Keratinocyte (primary cell): ENCODE data around the gene HELLS. TPM values are rescaled to one million over a fixed set of nuclear protein-coding genes. Genes with fewer than 3 reads are reported as not detected.

ENCODE experiments used
- DNase-seq: peaks from one replicate; pipeline ENCODE4 v3.0.0-alpha.2; 2011; ENCODE audit warnings: low read depth, missing footprints, low spot score
- FAIRE-seq: peaks from 2 replicates; lab custom pipeline; 2011; peaks lifted over from hg19 to GRCh38; lab: Jason Lieb, UNC
- H2AFZ ChIP-seq: 2 replicates; pipeline ENCODE4 v1.6.0; 2012; ENCODE audit warnings: low read length, control low read depth, inconsistent platforms; ENCODE audit not compliant: control insufficient read depth
- H3K27ac ChIP-seq: 2 replicates; pipeline ENCODE4 v1.5.1; 2011; ENCODE audit warnings: low read length; ENCODE audit not compliant: control insufficient read depth, insufficient read depth
- H3K27me3 ChIP-seq: 3 replicates; pipeline ENCODE4 v1.6.0; 2011; ENCODE audit warnings: low read length; ENCODE audit not compliant: control insufficient read depth, insufficient read depth; ENCODE audit errors: extremely low read depth
- H3K36me3 ChIP-seq, 2 experiments: 2 replicates in 1 of 2; 3 replicates in 1 of 2; pipeline ENCODE4 v1.5.1; 2011; ENCODE audit warnings: low read length in 2 of 2, mild to moderate bottlenecking in 1 of 2; ENCODE audit not compliant: control insufficient read depth in 2 of 2, insufficient read depth in 2 of 2; ENCODE audit errors: extremely low read depth in 1 of 2
- H3K4me1 ChIP-seq: 3 replicates; pipeline ENCODE4 v1.5.1; 2011; ENCODE audit warnings: low read length; ENCODE audit not compliant: control insufficient read depth, insufficient read depth; ENCODE audit errors: extremely low read depth
- H3K4me2 ChIP-seq: 3 replicates; pipeline ENCODE4 v1.6.0; 2011; ENCODE audit warnings: low read depth, low read length; ENCODE audit not compliant: control insufficient read depth, insufficient read depth; ENCODE audit errors: extremely low read depth
- H3K4me3 ChIP-seq, 3 experiments: fragments of 200-600 bp in 1 of 3; sonication (generic) in 1 of 3; 2 replicates in 2 of 3; 3 replicates in 1 of 3; pipeline ENCODE4 v1.5.1; 2011 to 2016; ENCODE audit warnings: low read length in 3 of 3, mild to moderate bottlenecking in 3 of 3, control low read depth in 2 of 3, inconsistent platforms in 1 of 3, low read depth in 1 of 3, mixed read lengths in 1 of 3, mixed run types in 1 of 3, moderate library complexity in 1 of 3; ENCODE audit not compliant: control insufficient read depth in 2 of 3, insufficient read depth in 2 of 3; ENCODE audit errors: extremely low read depth in 1 of 3
- H3K79me2 ChIP-seq: 2 replicates; pipeline ENCODE4 v1.6.0; 2012; ENCODE audit warnings: low read length; ENCODE audit not compliant: control insufficient read depth, insufficient read depth
- H3K9ac ChIP-seq: 3 replicates; pipeline ENCODE4 v1.6.0; 2011; ENCODE audit warnings: low read length; ENCODE audit not compliant: control insufficient read depth, insufficient read depth; ENCODE audit errors: extremely low read depth
- H3K9me1 ChIP-seq: 3 replicates; pipeline ENCODE4 v1.6.0; 2011; ENCODE audit warnings: low read length; ENCODE audit not compliant: control insufficient read depth, insufficient read depth; ENCODE audit errors: extremely low read depth
- H3K9me3 ChIP-seq: 2 replicates; pipeline ENCODE4 v1.5.1; 2012; ENCODE audit warnings: low read depth, low read length; ENCODE audit not compliant: control insufficient read depth
- H4K20me1 ChIP-seq: 3 replicates; pipeline ENCODE4 v1.6.0; 2011; ENCODE audit warnings: low read length; ENCODE audit not compliant: control insufficient read depth, insufficient read depth; ENCODE audit errors: extremely low read depth
- CTCF ChIP-seq, 3 experiments: IDR thresholded peaks in 1 of 3; conservative IDR thresholded peaks in 1 of 3; optimal IDR thresholded peaks in 1 of 3; 2 replicates in 2 of 3; 3 replicates in 1 of 3; pipeline versions ENCODE3 to v1.5.1; 2011; ENCODE audit warnings: low read length in 3 of 3, mild to moderate bottlenecking in 3 of 3, moderate library complexity in 2 of 3, control low read depth in 1 of 3, inconsistent platforms in 1 of 3; ENCODE audit not compliant: insufficient read depth in 2 of 3; ENCODE audit errors: extremely low read depth in 1 of 3
- EZH2 ChIP-seq: IDR thresholded peaks from one replicate; pipeline ENCODE4 v1.6.1; 2012; ENCODE audit warnings: inconsistent platforms, mild to moderate bottlenecking, low read length, moderate library complexity
- dilution Hi-C: fragments of 300-500 bp; cut with MboI; formaldehyde crosslinking; loops from one replicate; pipeline ENCODE4 v1.7.0; 2020; ENCODE audit warnings: low sequenced_read_pairs; ENCODE audit not compliant: extremely low pct_ligation_motif_present
- polyA plus RNA-seq, 5 experiments: library from polyadenylated mRNA; depleted of rRNA in 3 of 5; stranded (reverse) in 3 of 5; stranded (forward) in 1 of 5; unstranded in 1 of 5; fragments of >200 nt; gene quantifications; 1 replicate in 1 of 5; 2 replicates in 3 of 5; 3 replicates in 1 of 5; pipeline versions ENCODE4 v1.2.1 to v1.2.3, GENCODE V29; 2011 to 2012; ENCODE audit warnings: missing spikeins in 2 of 5, low read depth in 1 of 5, low replicate concordance in 1 of 5

Gene HELLS
- polyA plus RNA-seq, 1 donor (not counting 4 experiments of a cell fraction or from before 2014, with no cell fraction given) = 16.4 TPM

- Histone ChIP-seq H3K4me3 (no peak overlapping the region), H3K4me2 (no peak overlapping the region), H4K20me1 (no peaks in the 10 kb centered on the region), H2AFZ (no peak overlapping the region), H3K9me1 (no peaks in the 10 kb centered on the region), H3K4me1 (no peaks in the 10 kb centered on the region), H3K79me2 (no peaks in the 10 kb centered on the region), H3K27me3 (no peaks in the 10 kb centered on the region), H3K9ac (no peak overlapping the region), H3K36me3 (no peaks in the 10 kb centered on the region), H3K9me3 (no peaks in the 10 kb centered on the region), H3K27ac (no peak overlapping the region)
- dilution Hi-C loops = no loop called here
- FAIRE-seq = no peak
- DNase-seq = no peak
- TF ChIP-seq CTCF (optimal IDR thresholded peaks at IDR 0.05 in 1 of 3, IDR thresholded peaks at IDR 0.05 in 1 of 3, conservative IDR thresholded peaks at IDR 0.05 in 1 of 3; ENCODE audit: extremely low read depth in 1 of 3, insufficient read depth in 2 of 3, low read length in 3 of 3) (no peak), EZH2 (no peak)
These were observed 63.0 kb downstream of the HELLS start for GRCh38 chr10:94608559-94608958.

GRCh38 chr10:94614558-94614957 lies 69.0 kb downstream of the HELLS start:
- H3K4me3 ChIP-seq = no peak overlapping the region
- no peaks in the 10 kb centered on the region for H3K36me3 ChIP-seq
- H3K27ac ChIP-seq = no peak overlapping the region
- H3K79me2 ChIP-seq = no peaks in the 10 kb centered on the region
- no peak for TF ChIP-seq EZH2
- no peak for TF ChIP-seq CTCF (optimal IDR thresholded peaks at IDR 0.05 in 1 of 3, IDR thresholded peaks at IDR 0.05 in 1 of 3, conservative IDR thresholded peaks at IDR 0.05 in 1 of 3; ENCODE audit: extremely low read depth in 1 of 3, insufficient read depth in 2 of 3, low read length in 3 of 3)
- no peak overlapping the region for H3K4me2 ChIP-seq
- no peaks in the 10 kb centered on the region for H4K20me1 ChIP-seq
- no peaks in the 10 kb centered on the region for H3K9me3 ChIP-seq
- no peak overlapping the region for H2AFZ ChIP-seq
- no peaks in the 10 kb centered on the region for H3K27me3 ChIP-seq
- H3K9ac ChIP-seq = no peak overlapping the region
- FAIRE-seq (no peak), DNase-seq (no peak)
- H3K9me1 ChIP-seq = no peaks in the 10 kb centered on the region
- dilution Hi-C loops = no loop called here
- no peaks in the 10 kb centered on the region for H3K4me1 ChIP-seq
